Measurements from ENCODE around the gene NISCH.

DNA sequence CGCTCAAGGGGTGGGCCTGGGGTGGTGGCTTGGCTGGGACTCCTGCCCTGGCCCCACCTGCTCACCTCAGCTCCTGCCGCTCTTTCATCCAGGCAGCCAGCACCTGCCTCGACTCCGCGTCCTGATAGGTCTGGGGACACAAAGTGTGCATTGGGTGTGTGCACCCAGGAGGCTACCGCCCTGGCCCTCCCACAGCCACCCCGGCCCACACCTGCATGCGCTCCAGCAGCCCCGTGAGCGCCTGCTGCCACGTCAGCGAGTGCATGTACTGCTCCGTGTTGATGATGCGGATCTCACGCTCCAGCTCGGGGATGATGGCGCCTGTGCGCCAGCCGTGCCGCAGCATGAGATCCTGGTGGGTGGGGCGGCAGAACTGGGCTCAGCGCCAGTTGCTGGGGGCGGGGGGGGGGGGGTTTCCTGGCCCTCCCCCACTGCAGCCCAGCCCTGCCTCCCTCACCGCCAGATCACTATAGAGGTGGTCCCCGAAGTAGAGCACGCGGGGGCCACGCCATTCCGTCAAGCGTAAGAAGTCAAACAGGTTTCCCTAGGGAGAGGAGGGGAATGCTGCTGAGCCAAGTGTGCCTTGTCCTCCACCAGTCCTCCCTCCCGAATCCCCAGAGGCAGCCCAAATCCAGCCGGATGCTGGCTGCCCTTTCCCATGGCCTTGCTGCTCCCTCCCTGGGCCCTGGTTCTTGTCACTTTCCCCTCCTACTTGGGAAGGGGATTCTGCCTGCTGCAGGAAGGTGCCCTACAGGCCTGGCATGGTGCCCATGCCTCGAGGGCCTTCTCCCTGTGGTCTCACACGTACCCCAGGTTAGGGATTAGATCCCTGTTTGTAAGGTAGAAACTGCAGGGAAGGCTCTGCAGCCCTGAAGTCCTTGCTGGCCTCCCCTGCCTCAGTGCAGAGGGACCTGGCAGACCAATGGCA lies 69.6 kb downstream of the NISCH start:
- TF ChIP-seq, protein P1, sequence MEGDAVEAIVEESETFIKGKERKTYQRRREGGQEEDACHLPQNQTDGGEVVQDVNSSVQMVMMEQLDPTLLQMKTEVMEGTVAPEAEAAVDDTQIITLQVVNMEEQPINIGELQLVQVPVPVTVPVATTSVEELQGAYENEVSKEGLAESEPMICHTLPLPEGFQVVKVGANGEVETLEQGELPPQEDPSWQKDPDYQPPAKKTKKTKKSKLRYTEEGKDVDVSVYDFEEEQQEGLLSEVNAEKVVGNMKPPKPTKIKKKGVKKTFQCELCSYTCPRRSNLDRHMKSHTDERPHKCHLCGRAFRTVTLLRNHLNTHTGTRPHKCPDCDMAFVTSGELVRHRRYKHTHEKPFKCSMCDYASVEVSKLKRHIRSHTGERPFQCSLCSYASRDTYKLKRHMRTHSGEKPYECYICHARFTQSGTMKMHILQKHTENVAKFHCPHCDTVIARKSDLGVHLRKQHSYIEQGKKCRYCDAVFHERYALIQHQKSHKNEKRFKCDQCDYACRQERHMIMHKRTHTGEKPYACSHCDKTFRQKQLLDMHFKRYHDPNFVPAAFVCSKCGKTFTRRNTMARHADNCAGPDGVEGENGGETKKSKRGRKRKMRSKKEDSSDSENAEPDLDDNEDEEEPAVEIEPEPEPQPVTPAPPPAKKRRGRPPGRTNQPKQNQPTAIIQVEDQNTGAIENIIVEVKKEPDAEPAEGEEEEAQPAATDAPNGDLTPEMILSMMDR (IDR thresholded peaks at IDR 0.05; ENCODE audit: poor library complexity): no peak
- no peak for TF ChIP-seq EZH2 (IDR thresholded peaks at IDR 0.05; ENCODE audit: borderline replicate concordance)
